Measurements from ENCODE around the gene ITPK1.

The ITPK1 gene

DNA sequence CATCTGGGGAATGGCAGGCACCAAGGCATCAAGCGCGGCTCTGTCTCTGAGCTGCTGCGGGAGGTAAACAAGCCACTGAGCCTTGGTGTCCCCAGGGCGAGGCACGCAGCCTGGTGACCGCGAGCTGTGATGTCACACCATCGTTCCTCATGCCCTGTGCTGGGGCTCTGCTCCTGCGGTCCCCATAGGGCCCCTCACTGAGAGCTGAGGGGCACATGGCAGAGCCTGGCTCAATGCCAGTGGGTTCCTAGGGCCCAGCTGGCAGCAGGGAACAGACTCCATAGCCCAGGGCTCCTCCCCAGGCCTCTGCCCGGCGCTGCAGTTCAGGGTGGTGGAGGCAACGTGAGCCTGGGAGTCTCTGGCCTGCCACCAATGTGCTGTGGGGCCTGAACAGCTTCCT, 170.2 kb downstream of the ITPK1 start:
- no peak for DNase-seq

- no peak for DNase-seq
These were observed 170.7 kb downstream of the ITPK1 start for GRCh38 chr14:92944976-92945375.

DNA sequence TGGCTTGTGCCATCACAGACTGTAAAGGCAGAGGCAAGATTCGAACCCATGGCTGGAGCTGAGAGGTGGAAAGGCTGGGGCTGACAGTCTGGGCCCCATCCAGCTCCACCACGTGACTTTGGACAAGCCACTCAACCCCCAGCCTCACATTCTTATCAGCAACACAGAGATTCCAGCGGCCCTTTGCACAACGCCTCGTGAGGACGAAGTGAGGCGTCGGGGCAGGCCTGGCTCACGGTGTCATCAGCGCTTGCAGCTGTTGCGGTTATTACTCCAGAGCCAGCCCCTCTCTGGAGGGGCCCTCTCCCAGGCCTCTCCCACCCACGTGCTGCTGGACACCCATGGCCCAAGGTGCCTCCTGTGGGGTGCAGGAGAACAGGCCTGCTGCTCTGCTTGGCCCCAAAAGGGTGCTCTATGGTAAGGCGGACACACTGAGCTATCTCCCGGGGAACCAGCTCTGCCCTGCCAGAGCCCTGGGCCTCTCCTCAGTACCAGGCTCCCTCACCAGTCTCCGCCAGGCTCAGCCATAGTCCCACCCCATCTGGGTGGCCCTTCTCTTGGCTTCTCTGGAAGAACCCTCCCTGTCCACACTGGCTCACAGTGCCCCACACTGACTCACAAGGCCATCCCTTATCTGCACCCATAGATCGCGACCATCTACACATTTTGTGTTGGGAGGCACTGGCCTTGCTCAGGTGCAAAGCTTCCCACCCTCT, 171.7 kb downstream of the ITPK1 start:
- no peak for DNase-seq

GRCh38 chr14:92942976-92943710, 172.6 kb downstream of the ITPK1 start:
- no peak for DNase-seq

- no peak for DNase-seq
These were observed 173.1 kb downstream of the ITPK1 start for GRCh38 chr14:92942576-92942975.

- no peak for DNase-seq
These were observed 173.6 kb downstream of the ITPK1 start for GRCh38 chr14:92942136-92942535.

DNA sequence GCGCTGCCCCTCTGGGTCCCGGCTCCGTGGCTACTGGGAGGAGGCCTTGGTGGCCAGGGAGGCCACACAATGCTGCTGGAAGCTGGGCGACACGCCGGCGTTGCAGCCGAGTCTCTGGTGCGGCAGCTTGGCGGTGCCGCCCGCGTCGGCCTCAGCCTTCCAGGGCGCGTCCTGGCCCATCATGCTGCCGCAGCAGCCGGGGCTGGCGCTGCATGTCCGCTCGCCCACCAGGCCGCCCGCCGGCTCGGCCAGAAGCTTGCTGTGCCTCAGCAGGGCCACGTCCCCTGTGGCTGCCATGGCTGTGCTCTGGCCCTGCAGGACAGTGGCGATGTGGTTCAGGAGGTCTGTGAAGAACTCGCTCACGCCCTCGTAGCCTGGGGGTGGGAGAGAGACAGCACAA, 174.2 kb downstream of the ITPK1 start:
- no peak for DNase-seq

DNA sequence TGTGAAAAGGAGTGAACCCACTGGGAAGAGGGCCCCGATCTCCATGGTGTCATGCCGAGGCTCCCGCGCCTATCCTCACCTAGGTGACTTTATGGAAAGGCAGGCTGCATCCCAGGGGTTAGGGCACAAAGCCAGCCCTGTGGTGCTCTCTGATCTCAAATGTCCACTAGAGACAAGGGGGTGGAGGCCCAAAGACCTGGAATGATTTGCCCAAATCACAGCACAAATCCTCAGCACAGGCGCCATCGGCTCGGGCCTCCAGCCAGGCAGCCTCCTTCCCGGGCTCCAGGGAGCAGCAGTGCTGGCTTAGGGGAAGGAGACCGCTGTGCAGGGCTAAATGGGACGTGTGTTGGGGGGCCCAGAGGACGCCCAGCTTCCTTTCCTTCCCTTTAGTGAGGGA, 175.2 kb downstream of the ITPK1 start:
- no peak for DNase-seq

DNA sequence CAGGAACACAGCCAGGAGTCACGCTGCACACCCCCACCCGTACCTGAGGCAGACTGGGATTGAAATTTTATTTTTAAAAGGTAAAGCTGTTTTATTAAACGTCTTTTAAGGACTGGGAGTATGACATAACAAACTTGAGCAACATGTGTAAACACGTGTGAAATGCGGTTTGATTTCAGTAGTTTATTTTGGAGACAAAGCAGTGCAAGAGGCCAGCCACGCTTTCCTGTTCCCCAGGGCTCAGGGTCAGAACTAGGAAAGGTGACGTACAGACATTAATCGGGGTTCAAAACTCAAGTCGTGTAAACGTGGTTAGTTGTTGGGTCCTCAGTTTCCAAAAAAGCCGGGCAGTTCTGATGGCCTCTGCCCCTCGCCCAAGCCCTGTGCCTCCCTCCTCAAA, 176.0 kb downstream of the ITPK1 start:
- no peak for DNase-seq

DNA sequence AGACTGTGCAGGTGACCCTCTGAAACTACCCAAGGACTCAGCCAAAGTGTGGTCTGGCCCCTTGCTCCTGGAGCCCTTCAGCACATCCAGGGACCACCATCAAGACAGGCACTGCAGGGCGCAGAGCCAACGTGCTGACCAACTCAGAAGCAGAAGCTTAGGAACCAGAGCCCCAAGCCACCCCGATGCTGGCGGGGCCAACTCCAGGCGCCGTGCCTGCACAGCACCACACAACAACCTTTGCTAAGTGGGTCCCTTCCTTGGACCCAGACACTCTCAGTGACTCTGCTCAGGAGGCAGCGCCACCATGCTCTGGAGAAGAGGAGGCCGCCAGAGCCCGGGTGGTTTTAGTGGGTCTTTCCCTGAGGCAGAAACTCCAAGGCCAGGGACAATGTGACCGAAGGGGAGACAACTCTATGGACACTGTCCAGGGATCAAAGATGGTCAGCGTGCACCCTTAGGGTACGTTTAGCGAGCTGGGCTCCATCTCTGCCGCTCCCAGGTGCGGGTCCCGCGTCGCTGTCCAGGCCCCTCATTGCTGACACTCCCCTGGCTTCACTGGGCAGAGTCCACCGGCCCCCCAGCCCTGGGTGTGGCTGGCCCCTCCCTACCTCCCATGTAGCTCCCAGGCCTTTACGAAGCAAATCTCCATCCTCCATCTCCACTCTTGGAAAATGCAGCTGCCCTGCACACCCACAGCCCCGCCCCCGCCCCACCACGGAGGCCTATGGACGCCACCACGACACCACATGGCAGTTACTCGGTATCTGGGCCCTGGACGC, 176.6 kb downstream of the ITPK1 start:
- no peak for DNase-seq

GRCh38 chr14:92938235-92938875, 177.4 kb downstream of the ITPK1 start:
- no peak for DNase-seq

- DNase-seq = no peak
These were observed 178.4 kb downstream of the ITPK1 start for GRCh38 chr14:92937051-92937937.

DNA sequence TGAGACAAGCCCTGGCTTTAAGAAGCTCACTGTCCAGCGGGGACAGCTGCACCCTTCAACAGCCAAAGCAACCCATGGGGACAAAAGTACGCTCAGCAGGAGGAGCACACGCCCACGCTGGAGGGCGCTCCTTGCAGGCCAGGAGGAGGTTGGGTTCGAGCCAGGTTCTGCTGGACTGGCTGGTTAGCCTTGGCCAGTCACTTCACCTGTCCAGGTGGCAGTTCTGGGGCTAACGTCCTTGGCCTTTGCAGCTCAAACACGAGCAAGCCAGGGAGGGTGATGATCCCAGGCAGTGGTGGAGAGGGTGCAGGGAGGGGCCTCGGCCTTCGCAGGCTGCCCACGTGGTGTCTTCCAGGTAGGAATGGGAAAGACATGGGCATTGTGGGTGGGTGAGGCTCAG, 179.6 kb downstream of the ITPK1 start:
- DNase-seq = no peak

- DNase-seq = no peak
These were observed 180.3 kb downstream of the ITPK1 start for GRCh38 chr14:92935446-92935845.

GRCh38 chr14:92934196-92935085, 181.3 kb downstream of the ITPK1 start:
- DNase-seq = no peak

DNA sequence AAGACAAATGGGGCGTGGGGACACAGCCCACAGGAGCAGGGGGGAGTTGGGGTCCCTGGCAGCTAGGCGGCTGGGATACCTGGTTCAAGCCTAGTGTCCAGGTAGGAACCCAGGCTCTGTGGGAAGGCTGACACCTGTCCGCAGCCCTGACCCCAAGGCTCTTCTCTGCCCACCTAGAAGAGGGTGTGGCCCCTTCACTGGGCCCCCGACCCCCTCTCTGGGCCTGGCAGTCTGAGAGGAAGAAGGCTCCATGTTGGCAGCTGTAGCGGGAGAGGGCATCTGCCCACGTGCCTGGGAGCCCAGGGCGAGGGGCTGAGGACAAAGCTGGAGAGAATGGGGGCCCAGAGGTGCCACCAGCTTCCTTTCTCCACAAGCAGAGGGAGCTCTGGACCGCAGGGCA, 182.2 kb downstream of the ITPK1 start:
- DNase-seq = no peak

DNA sequence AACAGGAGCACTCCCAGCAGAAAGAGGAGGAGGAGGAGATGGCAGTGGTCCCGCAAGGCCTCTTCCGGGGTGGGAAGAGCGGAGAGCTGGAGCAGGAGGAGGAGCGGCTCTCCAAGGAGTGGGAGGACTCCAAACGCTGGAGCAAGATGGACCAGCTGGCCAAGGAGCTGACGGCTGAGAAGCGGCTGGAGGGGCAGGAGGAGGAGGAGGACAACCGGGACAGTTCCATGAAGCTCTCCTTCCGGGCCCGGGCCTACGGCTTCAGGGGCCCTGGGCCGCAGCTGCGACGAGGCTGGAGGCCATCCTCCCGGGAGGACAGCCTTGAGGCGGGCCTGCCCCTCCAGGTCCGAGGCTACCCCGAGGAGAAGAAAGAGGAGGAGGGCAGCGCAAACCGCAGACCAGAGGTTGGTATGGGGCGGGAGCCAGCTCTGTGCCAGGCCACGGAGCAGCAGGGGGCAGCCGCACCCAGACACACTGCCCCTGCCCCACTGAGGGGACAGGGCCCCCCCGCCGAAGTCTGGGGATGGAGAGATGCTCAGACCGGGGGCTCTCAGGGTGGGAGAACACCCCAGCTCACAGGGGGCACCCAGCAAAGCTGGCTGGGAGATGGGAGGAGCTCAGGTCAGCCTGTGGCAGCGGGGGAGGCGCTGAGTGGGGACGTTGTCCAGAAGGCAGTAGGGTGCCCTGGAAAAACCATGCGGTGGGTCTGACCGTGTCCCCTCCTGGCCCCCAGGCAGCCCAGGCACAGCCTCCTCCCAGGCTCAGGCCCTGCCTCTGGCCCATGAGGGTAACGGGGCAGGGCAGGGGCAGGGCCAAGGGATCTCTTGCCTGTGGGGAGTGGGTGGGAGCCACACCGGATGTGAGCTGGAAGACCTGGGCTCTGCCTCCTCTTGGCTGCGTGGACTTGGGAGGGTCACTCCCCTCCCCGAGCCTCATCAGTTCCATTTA, 183.0 kb downstream of the ITPK1 start:
- DNase-seq = no peak

- no peak for DNase-seq
These were observed 183.9 kb downstream of the ITPK1 start for GRCh38 chr14:92931681-92932447.
